Posterior vena cava (tissue), 2 donors: ENCODE results near the gene INTS1. TPM values are rescaled to one million over a fixed set of nuclear protein-coding genes. Genes with fewer than 3 reads are reported as not detected.
"Not testable (repeated sequence)": the region's sequence is repeated elsewhere in the genome, so short reads cannot be mapped to it uniquely, and the experiment has no call there.

Source experiments
- DNase-seq: peaks from one replicate; pipeline ENCODE4 v3.0.0-alpha.2; 2020; ENCODE audit warnings: low spot score
- intact Hi-C, 2 donors: fragments of 100-400 bp; cut with DNase I; formaldehyde crosslinking; loops; one replicate each; pipeline versions ENCODE4 v1.14.1 to v1.14.2; 2022 to 2023
- total RNA-seq, 2 donors: library from RNA; stranded (reverse); fragmentation: NEBNext Ultra II Directional; extraction: Animal tissue kit (Norgen Biotek cat#: 25700); gene quantifications; one replicate each; pipeline ENCODE4 v1.2.1, GENCODE V29; 2021
- donor health status: DM: yes; HTN: yes; CAD: no.
- donor health status: DM: yes; HTN: yes; CAD: no.

INTS1 gene
- total RNA-seq, 2 donors from 2014 or later: 50.3 to 55.1 TPM

DNA sequence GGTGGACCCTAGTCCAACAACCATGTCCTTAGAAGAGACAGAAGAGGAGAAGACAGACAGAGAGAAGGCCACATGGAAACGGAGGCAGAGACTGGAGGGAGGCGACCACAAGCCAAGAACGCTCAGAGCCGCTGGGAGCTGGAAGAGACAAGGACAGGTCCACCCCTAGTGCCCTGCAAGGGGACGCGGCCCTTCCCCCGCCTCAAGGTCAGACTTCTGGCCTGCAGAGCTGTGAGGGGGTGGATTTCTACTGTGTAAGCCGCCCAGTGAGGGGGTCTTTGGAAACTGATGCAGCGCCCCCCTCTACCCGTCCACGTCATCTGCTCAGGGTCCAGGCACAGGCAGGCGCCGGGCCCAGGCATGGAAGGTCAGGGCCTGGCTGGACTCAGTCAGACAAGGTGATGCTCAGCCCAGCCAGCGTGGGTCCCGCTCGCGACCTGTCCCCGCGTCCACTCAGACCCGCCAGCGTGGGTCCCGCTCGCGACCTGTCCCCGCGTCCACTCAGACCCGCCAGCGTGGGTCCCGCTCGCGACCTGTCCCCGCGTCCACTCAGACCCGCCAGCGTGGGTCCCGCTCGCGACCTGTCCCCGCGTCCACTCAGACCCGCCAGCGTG lies 60.5 kb downstream of the INTS1 start:
- intact Hi-C loops, DNase-seq: not testable (repeated sequence)

DNA sequence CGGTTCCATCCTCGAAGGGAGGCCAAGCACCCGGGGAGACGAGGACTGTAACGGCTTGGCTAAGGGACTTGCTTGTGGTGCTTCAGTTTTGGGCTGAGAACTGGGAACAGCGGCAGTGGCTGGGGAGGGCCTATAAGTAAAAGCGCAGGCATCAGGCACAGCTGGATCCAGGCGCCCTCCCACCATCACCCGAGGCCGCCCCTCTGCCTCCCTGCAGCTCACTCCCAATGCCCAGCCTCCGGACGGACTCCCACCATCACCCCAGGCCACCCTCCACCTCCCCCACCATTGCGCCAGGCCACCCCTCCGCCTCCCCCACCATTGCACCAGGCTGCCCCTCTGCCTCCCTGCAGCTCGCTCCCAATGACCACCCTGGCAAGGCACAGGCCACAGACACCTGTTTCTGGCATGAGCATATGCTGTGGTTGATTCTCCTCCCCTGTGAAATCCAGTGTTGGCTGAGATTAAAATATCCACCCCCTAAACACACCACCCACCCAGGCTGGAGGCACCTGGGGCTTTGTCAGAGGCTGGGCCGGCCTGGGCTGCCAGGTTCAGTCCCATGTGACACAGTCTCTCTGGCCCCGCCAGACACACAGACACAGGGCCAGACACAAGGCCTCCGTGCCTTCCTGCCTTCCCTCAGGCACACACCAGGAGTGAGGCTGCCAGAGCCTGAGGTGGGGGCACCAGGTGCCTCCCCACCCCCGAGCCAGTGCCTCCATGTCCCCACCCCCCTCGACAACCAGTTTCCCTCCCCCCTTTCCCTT lies 61.6 kb downstream of the INTS1 start:
- no peak for DNase-seq
- intact Hi-C loops: no loop called here

GRCh38 chr7:1441615-1442354 lies 62.4 kb downstream of the INTS1 start:
- DNase-seq: no peak
- intact Hi-C loops: no loop called here

GRCh38 chr7:1440620-1441019 lies 63.6 kb downstream of the INTS1 start:
- intact Hi-C loops: no loop called here
- no peak for DNase-seq

GRCh38 chr7:1439373-1440363 lies 64.5 kb downstream of the INTS1 start:
- no peak for DNase-seq
- intact Hi-C loops: no loop called here

GRCh38 chr7:1438821-1439220 lies 65.4 kb downstream of the INTS1 start:
- no peak for DNase-seq
- intact Hi-C loops: no loop called here

- no peak for DNase-seq
- intact Hi-C loops: no loop called here
Observed at GRCh38 chr7:1438208-1438607, 66.0 kb downstream of the INTS1 start.

GRCh38 chr7:1437155-1437880 lies 66.9 kb downstream of the INTS1 start:
- no peak for DNase-seq
- intact Hi-C loops: no loop called here

DNA sequence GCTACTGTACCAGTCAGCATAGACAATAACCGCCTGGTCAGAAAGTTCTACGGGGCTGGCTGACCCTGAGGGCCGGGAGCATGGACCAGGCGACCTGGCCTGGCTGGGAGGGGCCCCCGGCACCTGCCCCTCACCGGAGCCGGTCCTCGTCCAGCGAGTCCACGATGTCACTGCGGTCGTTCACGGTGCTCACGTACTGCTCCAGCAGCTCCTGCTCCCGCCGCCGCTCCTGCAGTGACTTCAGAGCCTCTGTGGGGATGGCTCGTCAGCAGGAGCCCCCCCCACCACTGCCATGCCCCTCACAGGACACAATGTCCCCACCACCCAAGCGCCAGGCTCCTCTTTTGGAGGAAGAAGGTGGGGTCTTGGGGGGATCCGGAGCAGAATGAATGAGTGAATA lies 67.6 kb downstream of the INTS1 start:
- DNase-seq: no peak
- intact Hi-C loops: no loop called here

- intact Hi-C loops: loop anchor here in 1 of 2 donors (5.0 kb wide), 1 partner anchor 37 kb away; no protein-coding TSS in a partner anchor
- DNase-seq: no peak
Observed at GRCh38 chr7:1434891-1435670, 69.1 kb downstream of the INTS1 start.

GRCh38 chr7:1434165-1434718 lies 69.9 kb downstream of the INTS1 start:
- intact Hi-C loops: loop anchor here in 1 of 2 donors (5.0 kb wide), 1 partner anchor 38 kb away; no protein-coding TSS in a partner anchor

GRCh38 chr7:1433128-1433920 lies 70.9 kb downstream of the INTS1 start:
- intact Hi-C loops: loop anchor here in 1 of 2 donors (5.0 kb wide), 1 partner anchor 39 kb away; no protein-coding TSS in a partner anchor
- no peak for DNase-seq

More at GRCh38 chr7:1434165-1434718, 69.9 kb downstream of the INTS1 start:
- DNase-seq: no peak

DNA sequence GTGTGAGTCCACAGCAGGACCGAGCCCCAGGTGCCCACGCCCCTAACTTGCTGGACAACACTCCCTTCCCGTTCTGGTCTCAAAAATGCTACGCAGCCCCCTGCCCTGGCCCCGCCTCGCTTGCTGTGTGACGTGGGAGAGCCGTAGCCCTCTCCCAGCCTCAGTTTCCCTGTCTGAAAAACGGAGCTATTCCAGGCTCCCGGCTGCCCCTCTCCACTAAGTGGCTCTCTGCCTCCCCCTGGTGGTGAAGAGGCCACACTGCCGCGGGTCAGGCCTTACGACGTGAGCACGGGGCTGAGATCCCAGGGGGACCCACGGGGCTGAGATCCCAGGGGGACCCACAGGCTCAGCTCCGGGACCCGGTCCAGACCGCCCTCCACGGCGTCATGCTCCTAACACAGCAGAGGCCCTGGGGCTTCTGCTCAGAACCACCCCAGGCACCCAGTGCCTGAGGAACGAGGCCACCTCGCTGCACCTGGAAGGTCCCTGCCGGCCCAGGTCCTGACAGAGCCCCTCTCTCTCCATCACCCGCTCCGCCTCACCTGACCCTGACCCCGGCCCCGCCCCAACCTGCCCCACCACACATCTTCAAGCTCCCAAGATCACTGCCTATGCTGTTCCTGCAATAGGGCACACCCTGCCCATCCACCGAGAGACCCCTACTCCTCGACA lies 71.6 kb downstream of the INTS1 start:
- intact Hi-C loops: loop anchor here in 1 of 2 donors (5.0 kb wide), 1 partner anchor 40 kb away; no protein-coding TSS in a partner anchor
- peak; percentile 93 for DNase-seq

GRCh38 chr7:1431634-1432380 lies 72.4 kb downstream of the INTS1 start:
- no peak for DNase-seq
- intact Hi-C loops: loop anchor here in 1 of 2 donors (5.0 kb wide), 1 partner anchor 40 kb away; no protein-coding TSS in a partner anchor

DNA sequence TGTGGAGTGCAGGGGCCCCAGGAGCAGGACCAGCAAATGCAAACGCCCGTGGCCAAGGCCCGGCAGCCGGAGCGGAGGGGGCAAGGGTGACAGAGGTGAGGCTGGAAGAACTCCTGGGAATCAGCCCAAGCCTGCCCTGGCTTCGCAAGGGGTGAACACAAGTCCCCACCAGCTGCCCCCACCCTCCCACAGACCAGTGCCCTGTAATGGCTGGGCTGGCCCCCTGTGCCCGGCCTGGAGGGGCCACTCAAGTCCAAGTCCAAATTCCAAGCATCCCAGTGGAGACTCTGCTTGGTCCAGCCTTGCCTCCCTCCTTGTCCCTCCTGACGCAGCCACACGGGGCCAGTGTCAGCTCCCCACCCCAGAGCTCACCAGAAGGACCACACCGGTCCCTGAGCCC lies 73.0 kb downstream of the INTS1 start:
- intact Hi-C loops: loop anchor here in 1 of 2 donors (5.0 kb wide), 1 partner anchor 41 kb away; no protein-coding TSS in a partner anchor
- no peak for DNase-seq
